Smooth muscle cell (in vitro differentiated cells): Measurements from ENCODE around the gene RNF208. TPM values are rescaled to one million over a fixed set of nuclear protein-coding genes. Genes with fewer than 3 reads are reported as not detected.

ENCODE experiments used
- DNase-seq: peaks from one replicate; lab custom pipeline; 2025; ENCODE audit not compliant: unreplicated experiment; lab: John Stamatoyannopoulos, UW
- H2AFZ ChIP-seq: fragments of 200-600 bp; sonication (generic); 2 replicates; pipeline ENCODE4 v1.6.0; 2016; ENCODE audit warnings: antibody characterized with exemption, low read depth, mild to moderate bottlenecking
- H3F3A ChIP-seq: fragments of 200-600 bp; sonication (generic); 2 replicates; pipeline ENCODE4 v1.6.0; 2017; ENCODE audit warnings: antibody characterized with exemption, low read depth
- H3K27ac ChIP-seq: fragments of 200-600 bp; sonication (generic); 2 replicates; pipeline ENCODE4 v1.5.1; 2016; ENCODE audit warnings: low read depth, mild to moderate bottlenecking
- H3K27me3 ChIP-seq: fragments of 200-600 bp; sonication (generic); 2 replicates; pipeline ENCODE4 v1.6.1; 2016; ENCODE audit warnings: low read depth, mild to moderate bottlenecking
- H3K36me3 ChIP-seq: fragments of 200-600 bp; sonication (generic); 2 replicates; pipeline ENCODE4 v1.5.1; 2016; ENCODE audit warnings: low read depth
- H3K4me1 ChIP-seq: fragments of 200-600 bp; sonication (generic); 2 replicates; pipeline ENCODE4 v1.5.1; 2016; ENCODE audit warnings: low read depth
- H3K4me2 ChIP-seq: fragments of 200-600 bp; sonication (generic); 2 replicates; pipeline ENCODE4 v1.6.0; 2016; ENCODE audit warnings: mild to moderate bottlenecking
- H3K4me3 ChIP-seq: fragments of 200-600 bp; sonication (generic); 2 replicates; pipeline ENCODE4 v1.5.1; 2016; ENCODE audit warnings: mild to moderate bottlenecking
- H3K79me2 ChIP-seq: fragments of 200-600 bp; sonication (generic); 2 replicates; pipeline ENCODE4 v1.6.0; 2016; ENCODE audit warnings: low read depth, mild to moderate bottlenecking
- H3K9ac ChIP-seq: fragments of 200-600 bp; sonication (generic); 2 replicates; pipeline ENCODE4 v1.6.0; 2016; ENCODE audit warnings: low read depth
- H3K9me3 ChIP-seq: fragments of 200-600 bp; sonication (generic); replicated peaks from 2 replicates; pipeline ENCODE4 v1.5.1; 2016; ENCODE audit warnings: low read depth
- H4K20me1 ChIP-seq: fragments of 200-600 bp; sonication (generic); 2 replicates; pipeline ENCODE4 v1.6.0; 2016; ENCODE audit warnings: low read depth
- CTCF ChIP-seq: fragments of 200-600 bp; sonication (generic); IDR thresholded peaks from 2 replicates; pipeline ENCODE4 v1.5.1; 2017; ENCODE audit warnings: borderline replicate concordance, mild to moderate bottlenecking, antibody characterized with exemption; ENCODE audit not compliant: insufficient read depth, poor library complexity, severe bottlenecking
- WGBS: methylation state at CpG from one replicate; pipeline ENCODE4 v1.1.7; 2016; ENCODE audit warnings: low lambda C conversion rate; 5-methylcytosine and 5-hydroxymethylcytosine counted together
- polyA plus RNA-seq: library from polyadenylated mRNA; unstranded; fragments of >200 nt; fragmentation: Nextera tagmentation; extraction: Ambion mirVana; gene quantifications from 2 replicates; pipeline ENCODE4 v1.2.1, GENCODE V29; 2016
- total RNA-seq: library from RNA; depleted of rRNA; stranded (reverse); fragments of >200 nt; gene quantifications from 2 replicates; pipeline ENCODE4 v1.2.3, GENCODE V29; 2014

The RNF208 gene
- total and polyA plus RNA-seq, 2 experiments from 2014 or later: 0.36 to 1.4 TPM

DNA sequence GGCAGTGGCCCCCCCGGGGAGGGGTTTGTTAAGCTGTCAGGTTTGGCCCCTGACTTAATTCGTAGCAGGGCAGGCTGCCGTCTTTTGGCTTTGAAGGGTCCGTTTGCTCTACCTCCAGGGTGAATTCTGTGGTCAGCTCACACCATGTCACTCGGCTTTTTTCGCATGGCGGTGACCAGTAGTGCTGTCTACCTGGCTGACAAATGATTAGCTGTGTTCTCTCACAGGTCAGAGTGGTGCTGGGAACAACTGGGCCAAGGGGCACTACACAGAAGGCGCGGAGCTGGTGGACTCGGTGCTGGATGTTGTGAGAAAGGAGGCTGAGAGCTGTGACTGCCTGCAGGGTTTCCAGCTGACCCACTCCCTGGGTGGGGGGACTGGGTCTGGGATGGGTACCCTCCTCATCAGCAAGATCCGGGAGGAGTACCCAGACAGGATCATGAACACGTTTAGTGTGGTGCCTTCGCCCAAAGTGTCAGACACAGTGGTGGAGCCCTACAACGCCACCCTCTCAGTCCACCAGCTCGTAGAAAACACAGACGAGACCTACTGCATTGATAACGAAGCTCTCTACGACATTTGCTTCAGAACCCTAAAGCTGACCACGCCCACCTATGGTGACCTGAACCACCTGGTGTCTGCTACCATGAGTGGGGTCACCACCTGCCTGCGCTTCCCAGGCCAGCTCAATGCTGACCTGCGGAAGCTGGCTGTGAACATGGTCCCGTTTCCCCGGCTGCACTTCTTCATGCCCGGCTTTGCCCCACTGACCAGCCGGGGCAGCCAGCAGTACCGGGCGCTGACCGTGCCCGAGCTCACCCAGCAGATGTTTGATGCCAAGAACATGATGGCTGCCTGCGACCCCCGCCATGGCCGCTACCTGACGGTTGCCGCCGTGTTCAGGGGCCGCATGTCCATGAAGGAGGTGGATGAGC is 20.5 kb upstream of the RNF208 start:
- peak overlapping the region; percentile 86 for H3K27ac ChIP-seq
- TF ChIP-seq CTCF: no peak
- 80% methylated on average over 36 of the region's 36 CpGs for WGBS
- H2AFZ ChIP-seq: no peak overlapping the region
- H3K9ac ChIP-seq: peak overlapping the region; percentile 90
- H3K79me2 ChIP-seq: peaks cover 38% of the 10 kb centered on the region
- no peaks in the 10 kb centered on the region for H3K36me3 ChIP-seq
- no peaks in the 10 kb centered on the region for H3K27me3 ChIP-seq
- H3K9me3 ChIP-seq: no peaks in the 10 kb centered on the region
- peak overlapping the region; percentile 93 for H3K4me3 ChIP-seq
- DNase-seq: no peak
- peaks cover 32% of the 10 kb centered on the region for H4K20me1 ChIP-seq
- H3K4me2 ChIP-seq: peak overlapping the region; percentile 100
- H3K4me1 ChIP-seq: peaks cover 5% of the 10 kb centered on the region
- H3F3A ChIP-seq: peaks cover 25% of the 10 kb centered on the region

GRCh38 chr9:137241490-137242268 is 19.6 kb upstream of the RNF208 start:
- Histone ChIP-seq H3K4me2 (peak overlapping the region; percentile 100), H3F3A (peaks cover 25% of the 10 kb centered on the region), H2AFZ (no peak overlapping the region), H3K9me3 (no peaks in the 10 kb centered on the region), H3K27ac (peak overlapping the region; percentile 86), H3K9ac (peak overlapping the region; percentile 90), H3K79me2 (peaks cover 38% of the 10 kb centered on the region), H3K4me3 (peak overlapping the region; percentile 93), H3K4me1 (peaks cover 7% of the 10 kb centered on the region), H3K36me3 (no peaks in the 10 kb centered on the region), H4K20me1 (peaks cover 38% of the 10 kb centered on the region), H3K27me3 (no peaks in the 10 kb centered on the region)
- no peak for TF ChIP-seq CTCF
- whole genome bisulfite sequencing: 7% methylated on average over 29 of the region's 83 CpGs
- no peak for DNase-seq

DNA sequence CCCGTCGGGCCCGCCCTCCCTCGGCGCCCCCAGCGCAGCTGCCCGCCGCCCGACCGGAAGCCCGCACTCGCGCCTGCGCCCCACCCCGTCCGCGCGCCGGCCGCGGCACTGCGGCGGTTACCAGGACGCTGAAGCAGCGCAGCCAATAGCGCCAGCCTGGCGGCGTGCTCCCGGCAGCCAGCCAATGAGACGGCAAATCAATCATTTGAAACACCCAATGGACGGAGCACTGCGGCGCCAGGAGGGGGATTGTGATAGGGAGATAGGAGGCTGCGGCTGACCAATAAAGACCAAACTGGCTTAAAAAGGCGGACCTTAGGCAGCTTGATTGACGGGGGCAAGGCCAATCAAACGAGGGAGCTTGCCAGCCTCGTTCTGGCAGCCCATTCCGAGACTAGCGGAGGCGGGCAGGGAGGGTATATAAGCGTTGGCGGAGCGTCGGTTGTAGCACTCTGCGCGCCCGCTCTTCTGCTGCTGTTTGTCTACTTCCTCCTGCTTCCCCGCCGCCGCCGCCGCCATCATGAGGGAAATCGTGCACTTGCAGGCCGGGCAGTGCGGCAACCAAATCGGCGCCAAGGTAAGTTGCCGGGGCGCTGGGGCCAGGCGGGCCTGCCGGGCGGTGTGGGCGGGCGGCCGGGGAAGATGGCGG is 18.9 kb upstream of the RNF208 start, which contains the start of gene TUBB4B:
Gene TUBB4B, plus strand, starts transcription at position 447 of the 649 bp plus-strand sequence. Its CDS starts 74 bp downstream, at position 521.
- peak within 1 kb of the TSS; percentile 90 for H3K9ac ChIP-seq
- H3K27ac ChIP-seq: peak within 1 kb of the TSS; percentile 93
- peaks cover 38% of the 10 kb centered on the region for H3K79me2 ChIP-seq
- no peak for TF ChIP-seq CTCF
- WGBS: 1% methylated on average over 63 of the region's 67 CpGs
- H3K4me3 ChIP-seq: peak within 1 kb of the TSS; percentile 93
- H3F3A ChIP-seq: peaks cover 25% of the 10 kb centered on the region
- no peaks in the 10 kb centered on the region for H3K36me3 ChIP-seq
- H3K27me3 ChIP-seq: no peaks in the 10 kb centered on the region
- H2AFZ ChIP-seq: peak within 1 kb of the TSS; percentile 86
- no peaks in the 10 kb centered on the region for H3K9me3 ChIP-seq
- peak within 1 kb of the TSS; percentile 100 for H3K4me2 ChIP-seq
- peak; percentile 100 for DNase-seq
- H3K4me1 ChIP-seq: peaks cover 13% of the 10 kb centered on the region
- peaks cover 42% of the 10 kb centered on the region for H4K20me1 ChIP-seq
